Measurements from ENCODE around the gene HBS1L. TPM values are rescaled to one million over a fixed set of nuclear protein-coding genes. Genes with fewer than 3 reads are reported as not detected.

The HBS1L gene
- total RNA-seq, 1 experiment from 2014 or later: 95.4 TPM

GRCh38 chr6:135054569-135055498 is at the start of gene HBS1L (continued):
- TF ChIP-seq, protein P1, sequence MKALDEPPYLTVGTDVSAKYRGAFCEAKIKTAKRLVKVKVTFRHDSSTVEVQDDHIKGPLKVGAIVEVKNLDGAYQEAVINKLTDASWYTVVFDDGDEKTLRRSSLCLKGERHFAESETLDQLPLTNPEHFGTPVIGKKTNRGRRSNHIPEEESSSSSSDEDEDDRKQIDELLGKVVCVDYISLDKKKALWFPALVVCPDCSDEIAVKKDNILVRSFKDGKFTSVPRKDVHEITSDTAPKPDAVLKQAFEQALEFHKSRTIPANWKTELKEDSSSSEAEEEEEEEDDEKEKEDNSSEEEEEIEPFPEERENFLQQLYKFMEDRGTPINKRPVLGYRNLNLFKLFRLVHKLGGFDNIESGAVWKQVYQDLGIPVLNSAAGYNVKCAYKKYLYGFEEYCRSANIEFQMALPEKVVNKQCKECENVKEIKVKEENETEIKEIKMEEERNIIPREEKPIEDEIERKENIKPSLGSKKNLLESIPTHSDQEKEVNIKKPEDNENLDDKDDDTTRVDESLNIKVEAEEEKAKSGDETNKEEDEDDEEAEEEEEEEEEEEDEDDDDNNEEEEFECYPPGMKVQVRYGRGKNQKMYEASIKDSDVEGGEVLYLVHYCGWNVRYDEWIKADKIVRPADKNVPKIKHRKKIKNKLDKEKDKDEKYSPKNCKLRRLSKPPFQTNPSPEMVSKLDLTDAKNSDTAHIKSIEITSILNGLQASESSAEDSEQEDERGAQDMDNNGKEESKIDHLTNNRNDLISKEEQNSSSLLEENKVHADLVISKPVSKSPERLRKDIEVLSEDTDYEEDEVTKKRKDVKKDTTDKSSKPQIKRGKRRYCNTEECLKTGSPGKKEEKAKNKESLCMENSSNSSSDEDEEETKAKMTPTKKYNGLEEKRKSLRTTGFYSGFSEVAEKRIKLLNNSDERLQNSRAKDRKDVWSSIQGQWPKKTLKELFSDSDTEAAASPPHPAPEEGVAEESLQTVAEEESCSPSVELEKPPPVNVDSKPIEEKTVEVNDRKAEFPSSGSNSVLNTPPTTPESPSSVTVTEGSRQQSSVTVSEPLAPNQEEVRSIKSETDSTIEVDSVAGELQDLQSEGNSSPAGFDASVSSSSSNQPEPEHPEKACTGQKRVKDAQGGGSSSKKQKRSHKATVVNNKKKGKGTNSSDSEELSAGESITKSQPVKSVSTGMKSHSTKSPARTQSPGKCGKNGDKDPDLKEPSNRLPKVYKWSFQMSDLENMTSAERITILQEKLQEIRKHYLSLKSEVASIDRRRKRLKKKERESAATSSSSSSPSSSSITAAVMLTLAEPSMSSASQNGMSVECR (CRISPR knock-in tag; IDR thresholded peaks at IDR 0.05; ENCODE audit: borderline replicate concordance): peak; percentile 74; the same call in 1 of the 2 replicates
- TF ChIP-seq MYBL2 (CRISPR knock-in tag; IDR thresholded peaks at IDR 0.05) (peak; percentile 70; the same call in 1 of the 2 replicates), MAX (CRISPR knock-in tag; IDR thresholded peaks at IDR 0.05) (peak; percentile 84), CREM (CRISPR knock-in tag; IDR thresholded peaks at IDR 0.05) (peak; percentile 91; the same call in 1 of the 2 replicates)

GRCh38 chr6:135104199-135104598 is 49.6 kb upstream of the HBS1L start:
- CTCF ChIA-PET: no interaction called here
- Mint-ChIP-seq H3K27ac (no peak overlapping the region; the same call in 1 of the 2 replicates), H3K4me3 (no peak overlapping the region), H3K9me3 (no peaks in the 10 kb centered on the region), H3K27me3 (ENCODE audit: low read depth) (no peaks in the 10 kb centered on the region), H3K36me3 (no peaks in the 10 kb centered on the region), H3K4me1 (no peaks in the 10 kb centered on the region)
- ATAC-seq: no peak
- DNase-seq (ENCODE audit: low spot score): no peak
- TF ChIP-seq STAT6 (CRISPR knock-in tag; conservative IDR thresholded peaks at IDR 0.05; ENCODE audit: low read depth): no peak
- no peak for TF ChIP-seq NR2C2 (CRISPR knock-in tag; IDR thresholded peaks at IDR 0.05)
- no peak for TF ChIP-seq NFYB (CRISPR knock-in tag; conservative IDR thresholded peaks at IDR 0.05; ENCODE audit: low read depth)
- no peak for TF ChIP-seq HMGA2 (CRISPR knock-in tag; IDR thresholded peaks at IDR 0.05)
- TF ChIP-seq, protein P2, sequence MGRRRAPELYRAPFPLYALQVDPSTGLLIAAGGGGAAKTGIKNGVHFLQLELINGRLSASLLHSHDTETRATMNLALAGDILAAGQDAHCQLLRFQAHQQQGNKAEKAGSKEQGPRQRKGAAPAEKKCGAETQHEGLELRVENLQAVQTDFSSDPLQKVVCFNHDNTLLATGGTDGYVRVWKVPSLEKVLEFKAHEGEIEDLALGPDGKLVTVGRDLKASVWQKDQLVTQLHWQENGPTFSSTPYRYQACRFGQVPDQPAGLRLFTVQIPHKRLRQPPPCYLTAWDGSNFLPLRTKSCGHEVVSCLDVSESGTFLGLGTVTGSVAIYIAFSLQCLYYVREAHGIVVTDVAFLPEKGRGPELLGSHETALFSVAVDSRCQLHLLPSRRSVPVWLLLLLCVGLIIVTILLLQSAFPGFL (CRISPR knock-in tag; IDR thresholded peaks at IDR 0.05; ENCODE audit: borderline replicate concordance): no peak
- no peak for TF ChIP-seq ZBTB21 (CRISPR knock-in tag; IDR thresholded peaks at IDR 0.05; ENCODE audit: borderline replicate concordance)
- no peak for TF ChIP-seq FOXP4 (CRISPR knock-in tag; IDR thresholded peaks at IDR 0.05)
- no peak for TF ChIP-seq JUN (CRISPR knock-in tag; IDR thresholded peaks at IDR 0.05)
- no peak for TF ChIP-seq ZNF425 (CRISPR knock-in tag; conservative IDR thresholded peaks at IDR 0.05)
- TF ChIP-seq MYBL2 (CRISPR knock-in tag; IDR thresholded peaks at IDR 0.05): no peak
- no peak for TF ChIP-seq ZNF219 (CRISPR knock-in tag; IDR thresholded peaks at IDR 0.05; ENCODE audit: borderline replicate concordance)
- no peak for TF ChIP-seq ESRRA (CRISPR knock-in tag; IDR thresholded peaks at IDR 0.05; ENCODE audit: borderline replicate concordance)
- no peak for TF ChIP-seq CREM (CRISPR knock-in tag; IDR thresholded peaks at IDR 0.05)
- TF ChIP-seq ZNF423 (CRISPR knock-in tag; IDR thresholded peaks at IDR 0.05): no peak
- TF ChIP-seq ELF4 (CRISPR knock-in tag; IDR thresholded peaks at IDR 0.05; ENCODE audit: low read depth): no peak
- TF ChIP-seq ETV6 (CRISPR knock-in tag; IDR thresholded peaks at IDR 0.05): no peak
- TF ChIP-seq ZNF512 (CRISPR knock-in tag; IDR thresholded peaks at IDR 0.05; ENCODE audit: borderline replicate concordance): no peak
- POLR2A ChIA-PET: interaction anchor here (0.8 kb wide), 1 partner anchor 49 kb away, joined by 3 read pairs; the partner anchor contains the start of gene HBS1L

Data from WTC11 (cell line).